H9 (cell line): Measurements from ENCODE around the gene STARD3NL. TPM values are rescaled to one million over a fixed set of nuclear protein-coding genes. Genes with fewer than 3 reads are reported as not detected.

Experiments
- DNase-seq: peaks from one replicate; pipeline ENCODE4 v3.0.0-alpha.2; 2017
- H2AFZ ChIP-seq: one replicate; pipeline ENCODE4 v1.6.1; 2013; ENCODE audit warnings: mild to moderate bottlenecking, low read length, control low read depth, moderate library complexity
- H2AK5ac ChIP-seq: 2 replicates; pipeline ENCODE4 v1.6.1; 2013; ENCODE audit warnings: low read length, control low read depth, mixed read lengths; ENCODE audit not compliant: insufficient read length
- H2BK120ac ChIP-seq: one replicate; pipeline ENCODE4 v1.6.1; 2013; ENCODE audit warnings: low read depth, mild to moderate bottlenecking, low read length, control low read depth, inconsistent platforms; ENCODE audit not compliant: poor library complexity, severe bottlenecking
- H2BK12ac ChIP-seq: 2 replicates; pipeline ENCODE4 v1.6.1; 2013; ENCODE audit warnings: low read length, control low read depth, mixed read lengths, low read depth; ENCODE audit not compliant: insufficient read length
- H2BK15ac ChIP-seq: 2 replicates; pipeline ENCODE4 v1.6.1; 2013; ENCODE audit warnings: low read depth, low read length, control low read depth
- H2BK20ac ChIP-seq: one replicate; pipeline ENCODE4 v1.6.1; 2013; ENCODE audit warnings: low read depth, mild to moderate bottlenecking, low read length, control low read depth, inconsistent platforms; ENCODE audit not compliant: poor library complexity, severe bottlenecking
- H2BK5ac ChIP-seq: 2 replicates; pipeline ENCODE4 v1.6.1; 2013; ENCODE audit warnings: low read length, control low read depth, mixed read lengths; ENCODE audit not compliant: insufficient read length
- H3K14ac ChIP-seq: 2 replicates; pipeline ENCODE4 v1.6.1; 2013; ENCODE audit warnings: low read length, control low read depth; ENCODE audit not compliant: insufficient read depth
- H3K18ac ChIP-seq: 2 replicates; pipeline ENCODE4 v1.6.1; 2013; ENCODE audit warnings: low read depth, mild to moderate bottlenecking, mixed read lengths, low read length, control low read depth; ENCODE audit not compliant: insufficient read length
- H3K23ac ChIP-seq: 2 replicates; pipeline ENCODE4 v1.6.1; 2013; ENCODE audit warnings: low read length, control low read depth, mixed read lengths, low read depth; ENCODE audit not compliant: insufficient read length
- H3K23me2 ChIP-seq: 2 replicates; pipeline ENCODE4 v1.6.1; 2013; ENCODE audit warnings: low read depth, mild to moderate bottlenecking, mixed read lengths, low read length, control low read depth; ENCODE audit not compliant: insufficient read length, poor library complexity, severe bottlenecking
- H3K27ac ChIP-seq: 2 replicates; pipeline ENCODE4 v1.5.1; 2013; ENCODE audit warnings: low read length, control low read depth, mixed read lengths, low read depth; ENCODE audit not compliant: insufficient read length
- H3K27me3 ChIP-seq: 2 replicates; pipeline ENCODE4 v1.6.1; 2013; ENCODE audit warnings: low read length, control low read depth, inconsistent platforms; ENCODE audit not compliant: insufficient read depth
- H3K4ac ChIP-seq: 2 replicates; pipeline ENCODE4 v1.6.1; 2013; ENCODE audit warnings: low read depth, mild to moderate bottlenecking, control low read depth, inconsistent platforms, low read length, moderate library complexity
- H3K4me1 ChIP-seq: 2 replicates; pipeline ENCODE4 v1.6.1; 2013; ENCODE audit warnings: low read length, control low read depth, inconsistent platforms; ENCODE audit not compliant: insufficient read depth
- H3K4me2 ChIP-seq: 2 replicates; pipeline ENCODE4 v1.6.1; 2013; ENCODE audit warnings: low read length, control low read depth, mixed read lengths; ENCODE audit not compliant: insufficient read length, insufficient read depth
- H3K56ac ChIP-seq: 2 replicates; pipeline ENCODE4 v1.6.1; 2013; ENCODE audit warnings: low read depth, mild to moderate bottlenecking, mixed read lengths, low read length, control low read depth; ENCODE audit not compliant: insufficient read length
- H3K79me1 ChIP-seq: 2 replicates; pipeline ENCODE4 v1.6.1; 2013; ENCODE audit warnings: low read depth, mild to moderate bottlenecking, moderate library complexity, low read length, control low read depth, inconsistent platforms; ENCODE audit not compliant: insufficient read depth, poor library complexity, severe bottlenecking
- H3K79me2 ChIP-seq: 2 replicates; pipeline ENCODE4 v1.6.1; 2013; ENCODE audit warnings: low read length, control low read depth, inconsistent platforms; ENCODE audit not compliant: insufficient read depth
- H3K9ac ChIP-seq: 2 replicates; pipeline ENCODE4 v1.6.1; 2013; ENCODE audit warnings: low read length, control low read depth, mixed read lengths; ENCODE audit not compliant: insufficient read length; ENCODE audit errors: extremely low read depth
- H3K9me3 ChIP-seq: one replicate; pipeline ENCODE4 v1.6.1; 2013; ENCODE audit warnings: low read depth, low read length, inconsistent platforms; ENCODE audit not compliant: control insufficient read depth
- H3T11ph ChIP-seq: one replicate; pipeline ENCODE4 v1.6.1; 2013; ENCODE audit warnings: mild to moderate bottlenecking, low read length, control low read depth, inconsistent platforms
- H4K20me1 ChIP-seq: one replicate; pipeline ENCODE4 v1.6.1; 2013; ENCODE audit not compliant: control insufficient read depth, insufficient read length, insufficient read depth
- H4K5ac ChIP-seq: 2 replicates; pipeline ENCODE4 v1.6.1; 2013; ENCODE audit warnings: low read depth, mild to moderate bottlenecking, mixed read lengths, low read length, control low read depth; ENCODE audit not compliant: insufficient read length
- H4K8ac ChIP-seq: replicated peaks from 2 replicates; pipeline ENCODE4 v1.6.1; 2013; ENCODE audit warnings: low read length, control low read depth, mixed read lengths, low read depth; ENCODE audit not compliant: insufficient read length
- H4K91ac ChIP-seq: 2 replicates; pipeline ENCODE4 v1.6.1; 2013; ENCODE audit warnings: low read depth, mild to moderate bottlenecking, moderate library complexity, mixed read lengths, low read length, control low read depth; ENCODE audit not compliant: insufficient read length
- H3K27ac Mint-ChIP-seq, 3 experiments: 2 replicates in 2 of 3; 3 replicates in 1 of 3; pipeline ENCODE4 v1.8.0; 2020 to 2021; ENCODE audit warnings: mixed read lengths in 3 of 3, mild to moderate bottlenecking in 1 of 3, moderate library complexity in 1 of 3
- H3K27me3 Mint-ChIP-seq: 2 replicates; pipeline ENCODE4 v1.8.0; 2021; ENCODE audit warnings: low read depth, mild to moderate bottlenecking, moderate library complexity, mixed read lengths
- H3K36me3 Mint-ChIP-seq, 3 experiments: 2 replicates in 2 of 3; 3 replicates in 1 of 3; pipeline ENCODE4 v1.8.0; 2020 to 2021; ENCODE audit warnings: low read depth in 3 of 3, mixed read lengths in 3 of 3; ENCODE audit not compliant: insufficient read depth in 1 of 3
- H3K4me1 Mint-ChIP-seq, 2 experiments: 2 replicates each; pipeline ENCODE4 v1.8.0; 2020; ENCODE audit warnings: mixed read lengths in 2 of 2
- H3K4me3 Mint-ChIP-seq, 2 experiments: 2 replicates in 1 of 2; 3 replicates in 1 of 2; pipeline ENCODE4 v1.8.0; 2020 to 2021; ENCODE audit warnings: mild to moderate bottlenecking in 2 of 2, mixed read lengths in 2 of 2, moderate library complexity in 1 of 2
- H3K9me3 Mint-ChIP-seq, 2 experiments: 2 replicates in 1 of 2; 3 replicates in 1 of 2; pipeline ENCODE4 v1.8.0; 2020; ENCODE audit warnings: mild to moderate bottlenecking in 2 of 2, mixed read lengths in 2 of 2, moderate library complexity in 1 of 2
- CTCF ChIP-seq: fragments of 200-600 bp; sonication (generic); conservative IDR thresholded peaks from 3 replicates; pipeline ENCODE4 v1.8.0; 2021; ENCODE audit warnings: antibody characterized with exemption, mild to moderate bottlenecking
- WGBS: extraction: QIAGEN DNeasy Blood & Tissue Kit; methylation state at CpG from one replicate; pipeline ENCODE4 v1.1.7; 2013; ENCODE audit warnings: missing lambda C conversion rate, low lambda C conversion rate, mixed read lengths; ENCODE audit not compliant: insufficient read length; ENCODE audit errors: extremely low coverage; 5-methylcytosine and 5-hydroxymethylcytosine counted together
- total RNA-seq: library from RNA; stranded (reverse); gene quantifications from 2 replicates; pipeline ENCODE4 v1.2.1, GENCODE V29; 2021

STARD3NL gene
- total RNA-seq, 1 experiment from 2014 or later = 36.5 TPM

DNA sequence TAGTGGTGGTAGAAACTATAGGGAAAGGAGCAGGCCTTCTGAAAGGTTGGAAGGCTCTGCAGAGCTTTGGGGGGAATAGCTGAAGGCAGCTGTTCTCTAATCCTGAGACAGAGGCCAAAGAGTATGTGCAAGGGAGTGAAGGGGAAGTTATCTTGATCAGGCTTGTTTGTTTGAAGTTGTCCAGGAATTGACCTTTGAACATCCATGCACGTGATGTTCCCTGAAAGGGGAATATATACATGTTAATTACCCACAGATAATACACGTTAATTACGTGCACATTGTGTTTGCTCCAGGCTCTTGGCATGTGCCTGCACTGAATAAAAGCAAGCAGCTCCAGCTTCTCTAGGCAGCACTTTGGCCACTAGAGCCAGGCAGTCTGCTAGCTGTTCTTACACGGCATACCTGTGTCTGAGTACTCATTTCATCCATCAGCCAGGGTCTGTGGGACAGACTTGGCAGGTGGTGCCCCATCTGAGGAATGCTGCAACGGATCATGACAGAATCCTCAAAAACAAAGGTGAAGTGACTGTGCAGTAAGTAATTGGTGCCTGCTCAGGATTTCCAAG lies 18.0 kb upstream of the STARD3NL start:
- no peaks in the 10 kb centered on the region for H3K4me1 Mint-ChIP-seq
- Histone ChIP-seq H4K8ac (no peak overlapping the region), H4K5ac (no peak overlapping the region), H2BK120ac (no peak overlapping the region), H2AK5ac (no peak overlapping the region), H3K56ac (no peak overlapping the region), H3K18ac (no peak overlapping the region), H3K4me2 (no peak overlapping the region), H4K20me1 (no peaks in the 10 kb centered on the region), H3K14ac (no peak overlapping the region), H3K79me1 (no peaks in the 10 kb centered on the region), H3K27me3 (no peaks in the 10 kb centered on the region), H3K23ac (no peak overlapping the region), H2BK20ac (no peak overlapping the region), H3T11ph (no peak overlapping the region), H3K79me2 (no peaks in the 10 kb centered on the region), H2BK12ac (no peak overlapping the region), H3K27ac (no peak overlapping the region), H3K9ac (no peak overlapping the region), H2BK15ac (no peak overlapping the region), H2AFZ (no peak overlapping the region), H4K91ac (no peak overlapping the region), H3K23me2 (no peaks in the 10 kb centered on the region), H2BK5ac (no peak overlapping the region), H3K4ac (no peak overlapping the region), H3K9me3 (no peaks in the 10 kb centered on the region), H3K4me1 (no peaks in the 10 kb centered on the region)
- H3K36me3 Mint-ChIP-seq = peaks cover 2 to 10% (median 5%) of the 10 kb centered on the region in 3 experiments; a peak in 3 of 7 replicates
- DNase-seq = no peak
- H3K27ac Mint-ChIP-seq = no peak overlapping the region
- peaks cover 7 to 20% of the 10 kb centered on the region in 2 experiments for H3K9me3 Mint-ChIP-seq
- no peak overlapping the region for H3K4me3 Mint-ChIP-seq
- no CpG with 5 or more reads among the region's 5 CpGs for WGBS
- H3K27me3 Mint-ChIP-seq = peaks cover 3% of the 10 kb centered on the region; the same call in 1 of the 2 replicates
- TF ChIP-seq CTCF = no peak
